HFFc6 (cell line): ENCODE data around the gene UBE2N. TPM values are rescaled to one million over a fixed set of nuclear protein-coding genes. Genes with fewer than 3 reads are reported as not detected.
"Not testable (repeated sequence)": the region's sequence is repeated elsewhere in the genome, so short reads cannot be mapped to it uniquely, and the experiment has no call there.

Experiments used
- DNase-seq: peaks from one replicate; pipeline ENCODE4 v3.0.0-alpha.2; 2018
- H3K27ac Mint-ChIP-seq: 2 replicates; pipeline ENCODE4 v1.8.0; 2020; ENCODE audit warnings: mild to moderate bottlenecking, mixed read lengths
- H3K27me3 Mint-ChIP-seq: 2 replicates; pipeline ENCODE4 v1.8.0; 2021; ENCODE audit warnings: mild to moderate bottlenecking, moderate library complexity, mixed read lengths; ENCODE audit not compliant: insufficient read depth
- H3K36me3 Mint-ChIP-seq: 2 replicates; pipeline ENCODE4 v1.8.0; 2021; ENCODE audit warnings: low read depth, mixed read lengths
- H3K4me1 Mint-ChIP-seq: 2 replicates; pipeline ENCODE4 v1.8.0; 2020; ENCODE audit warnings: low read depth, mixed read lengths
- H3K4me3 Mint-ChIP-seq: 2 replicates; pipeline ENCODE4 v1.8.0; 2020; ENCODE audit warnings: mild to moderate bottlenecking, moderate library complexity, mixed read lengths
- H3K9me3 Mint-ChIP-seq: 2 replicates; pipeline ENCODE4 v1.8.0; 2020; ENCODE audit warnings: mild to moderate bottlenecking, mixed read lengths
- total RNA-seq, 6 experiments: library from RNA; stranded (reverse); fragmentation: NEBNext Ultra II Directional; extraction: Animal tissue kit (Norgen Biotek cat#: 25700); gene quantifications; 2 replicates in 1 of 6; 3 replicates in 5 of 6; pipeline ENCODE4 v1.2.3, GENCODE V29; 2021
- TF ChIP-seq, protein P1 (sequence below): fragments of 200-600 bp; sonication (generic); IDR thresholded peaks from 2 replicates; pipeline ENCODE4 v1.5.0; 2021; ENCODE audit warnings: antibody characterized with exemption, mild to moderate bottlenecking

Gene UBE2N
- total RNA-seq, 6 experiments from 2014 or later, result 143 to 168 (median 157) TPM

DNA sequence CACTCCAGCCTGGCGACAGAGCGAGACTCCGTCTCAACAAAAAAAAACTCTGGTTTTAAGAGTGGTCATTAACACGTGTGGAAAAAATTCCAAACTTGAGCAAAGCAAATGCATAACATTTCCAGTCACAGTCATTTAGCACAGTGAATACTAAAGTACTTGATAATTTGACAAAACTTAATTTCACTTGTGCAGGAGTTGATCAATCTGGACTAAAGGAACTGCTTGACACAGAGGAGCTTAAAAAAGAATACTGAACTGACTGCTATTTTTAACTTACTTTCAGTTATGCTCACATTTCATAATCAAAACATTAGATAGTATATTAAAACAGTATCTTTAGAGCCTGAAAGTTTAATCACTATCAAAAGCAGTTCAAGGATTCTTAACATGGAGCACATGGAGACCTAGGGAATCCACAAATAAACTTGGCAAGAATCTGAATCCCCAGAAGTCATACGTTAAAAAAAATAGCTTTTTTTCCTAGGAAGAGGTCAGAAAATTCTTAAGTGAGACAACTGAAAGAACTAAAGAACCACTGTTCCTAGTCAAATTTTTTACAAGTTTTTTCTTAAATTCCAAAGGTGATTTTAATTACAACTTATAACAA lies 7.4 kb downstream of the UBE2N start:
- Mint-ChIP-seq H3K4me1 (peaks cover 70% of the 10 kb centered on the region), H3K36me3 (no peaks in the 10 kb centered on the region; the same call in 1 of the 2 replicates), H3K27ac (no peak overlapping the region), H3K4me3 (no peak overlapping the region), H3K27me3 (no peaks in the 10 kb centered on the region; the same call in 1 of the 2 replicates), H3K9me3 (no peaks in the 10 kb centered on the region)
- no peak for DNase-seq
- TF ChIP-seq, protein P1, sequence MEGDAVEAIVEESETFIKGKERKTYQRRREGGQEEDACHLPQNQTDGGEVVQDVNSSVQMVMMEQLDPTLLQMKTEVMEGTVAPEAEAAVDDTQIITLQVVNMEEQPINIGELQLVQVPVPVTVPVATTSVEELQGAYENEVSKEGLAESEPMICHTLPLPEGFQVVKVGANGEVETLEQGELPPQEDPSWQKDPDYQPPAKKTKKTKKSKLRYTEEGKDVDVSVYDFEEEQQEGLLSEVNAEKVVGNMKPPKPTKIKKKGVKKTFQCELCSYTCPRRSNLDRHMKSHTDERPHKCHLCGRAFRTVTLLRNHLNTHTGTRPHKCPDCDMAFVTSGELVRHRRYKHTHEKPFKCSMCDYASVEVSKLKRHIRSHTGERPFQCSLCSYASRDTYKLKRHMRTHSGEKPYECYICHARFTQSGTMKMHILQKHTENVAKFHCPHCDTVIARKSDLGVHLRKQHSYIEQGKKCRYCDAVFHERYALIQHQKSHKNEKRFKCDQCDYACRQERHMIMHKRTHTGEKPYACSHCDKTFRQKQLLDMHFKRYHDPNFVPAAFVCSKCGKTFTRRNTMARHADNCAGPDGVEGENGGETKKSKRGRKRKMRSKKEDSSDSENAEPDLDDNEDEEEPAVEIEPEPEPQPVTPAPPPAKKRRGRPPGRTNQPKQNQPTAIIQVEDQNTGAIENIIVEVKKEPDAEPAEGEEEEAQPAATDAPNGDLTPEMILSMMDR, result no peak

DNA sequence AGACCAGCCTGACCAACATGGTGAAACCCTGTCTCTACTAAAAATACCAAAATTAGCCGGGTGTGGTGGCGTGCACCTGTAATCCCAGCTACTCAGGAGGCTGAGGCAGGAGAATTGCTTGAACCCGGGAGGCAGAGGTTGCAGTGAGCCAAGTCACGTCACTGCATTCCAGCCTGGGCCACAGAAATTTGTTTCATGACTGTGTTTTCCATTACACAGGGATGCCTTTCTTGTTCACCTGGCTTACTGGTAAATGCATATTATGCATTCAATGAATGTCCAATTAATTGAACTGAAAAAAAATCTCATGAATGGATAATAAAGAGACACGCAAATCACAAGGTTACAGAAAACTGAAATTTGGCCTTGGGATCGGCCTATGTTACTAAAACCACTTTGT lies 9.7 kb downstream of the UBE2N start:
- H3K4me3 Mint-ChIP-seq, DNase-seq, H3K27ac Mint-ChIP-seq, H3K27me3 Mint-ChIP-seq, H3K9me3 Mint-ChIP-seq, H3K36me3 Mint-ChIP-seq: not testable (repeated sequence)
- H3K4me1 Mint-ChIP-seq, result peaks cover 67% of the 10 kb centered on the region

DNA sequence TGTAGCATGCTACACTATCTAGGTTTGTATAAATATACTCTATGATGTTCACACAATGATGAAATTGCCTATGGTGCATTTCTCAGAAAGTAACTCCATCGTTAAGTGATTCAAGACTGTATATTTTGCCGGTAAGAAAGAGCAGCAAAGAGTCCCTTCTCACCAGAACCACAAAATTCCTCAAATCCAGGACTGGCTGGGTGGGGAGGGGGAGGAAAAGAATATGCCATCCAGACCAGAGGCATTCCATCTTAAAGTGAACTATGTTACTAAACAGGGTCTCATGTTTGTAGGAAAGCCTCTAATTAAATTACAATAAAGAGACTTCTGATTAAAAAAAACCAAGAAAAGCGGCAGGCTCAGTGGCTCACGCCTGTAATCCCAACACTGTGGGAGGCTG lies 11.5 kb downstream of the UBE2N start:
- TF ChIP-seq, protein P1, result no peak
- Mint-ChIP-seq H3K27ac (no peak overlapping the region), H3K9me3 (no peaks in the 10 kb centered on the region), H3K36me3 (no peaks in the 10 kb centered on the region), H3K4me3 (no peak overlapping the region), H3K4me1 (peaks cover 64% of the 10 kb centered on the region), H3K27me3 (no peaks in the 10 kb centered on the region)
- no peak for DNase-seq

DNA sequence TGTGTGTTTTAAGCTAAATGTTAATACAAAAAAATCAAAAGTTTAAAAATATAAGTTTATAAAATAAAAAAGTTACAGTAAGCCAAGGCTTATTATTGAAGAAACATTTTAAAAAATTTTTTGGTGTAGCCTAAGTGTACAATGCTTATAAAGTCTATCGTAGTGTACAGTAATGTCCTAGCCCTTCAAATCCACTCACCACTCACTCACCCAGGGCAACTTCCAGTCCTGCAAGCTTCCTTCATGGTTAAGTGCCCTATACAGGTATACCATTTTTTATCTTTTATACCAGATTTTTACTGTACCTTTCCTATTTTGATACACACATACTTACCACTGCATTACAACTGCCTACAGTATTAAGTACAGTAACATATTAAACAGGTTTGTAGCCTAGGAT lies 11.9 kb downstream of the UBE2N start:
- no peak for DNase-seq
- H3K27me3 Mint-ChIP-seq, result no peaks in the 10 kb centered on the region
- H3K4me1 Mint-ChIP-seq, result peaks cover 67% of the 10 kb centered on the region
- H3K9me3 Mint-ChIP-seq, result no peaks in the 10 kb centered on the region
- H3K4me3 Mint-ChIP-seq, result no peak overlapping the region
- TF ChIP-seq, protein P1, result no peak
- H3K36me3 Mint-ChIP-seq, result no peaks in the 10 kb centered on the region
- H3K27ac Mint-ChIP-seq, result no peak overlapping the region; the same call in 1 of the 2 replicates

DNA sequence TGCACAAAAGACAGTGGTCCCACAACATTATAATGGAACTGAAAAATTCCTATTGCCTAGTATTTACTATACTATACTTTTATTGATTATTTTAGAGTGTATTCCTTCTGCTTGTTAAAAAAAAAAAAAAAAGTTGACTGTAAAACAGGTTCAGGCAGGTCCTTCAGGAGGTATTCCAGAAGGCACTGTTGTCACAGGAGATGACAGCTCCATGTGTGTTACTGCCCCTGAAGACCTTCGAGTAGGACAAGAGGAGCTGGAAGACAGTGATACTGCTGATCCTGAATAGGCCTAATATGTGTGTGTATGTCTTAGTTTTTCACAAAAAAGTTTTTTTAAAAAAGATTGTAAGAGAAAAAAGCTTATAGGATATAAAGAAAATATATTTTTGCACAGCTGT lies 12.3 kb downstream of the UBE2N start:
- Mint-ChIP-seq H3K4me1 (peaks cover 68% of the 10 kb centered on the region), H3K9me3 (no peaks in the 10 kb centered on the region), H3K27ac (no peak overlapping the region), H3K36me3 (no peaks in the 10 kb centered on the region), H3K27me3 (no peaks in the 10 kb centered on the region), H3K4me3 (no peak overlapping the region)
- no peak for DNase-seq
- TF ChIP-seq, protein P1, result no peak

DNA sequence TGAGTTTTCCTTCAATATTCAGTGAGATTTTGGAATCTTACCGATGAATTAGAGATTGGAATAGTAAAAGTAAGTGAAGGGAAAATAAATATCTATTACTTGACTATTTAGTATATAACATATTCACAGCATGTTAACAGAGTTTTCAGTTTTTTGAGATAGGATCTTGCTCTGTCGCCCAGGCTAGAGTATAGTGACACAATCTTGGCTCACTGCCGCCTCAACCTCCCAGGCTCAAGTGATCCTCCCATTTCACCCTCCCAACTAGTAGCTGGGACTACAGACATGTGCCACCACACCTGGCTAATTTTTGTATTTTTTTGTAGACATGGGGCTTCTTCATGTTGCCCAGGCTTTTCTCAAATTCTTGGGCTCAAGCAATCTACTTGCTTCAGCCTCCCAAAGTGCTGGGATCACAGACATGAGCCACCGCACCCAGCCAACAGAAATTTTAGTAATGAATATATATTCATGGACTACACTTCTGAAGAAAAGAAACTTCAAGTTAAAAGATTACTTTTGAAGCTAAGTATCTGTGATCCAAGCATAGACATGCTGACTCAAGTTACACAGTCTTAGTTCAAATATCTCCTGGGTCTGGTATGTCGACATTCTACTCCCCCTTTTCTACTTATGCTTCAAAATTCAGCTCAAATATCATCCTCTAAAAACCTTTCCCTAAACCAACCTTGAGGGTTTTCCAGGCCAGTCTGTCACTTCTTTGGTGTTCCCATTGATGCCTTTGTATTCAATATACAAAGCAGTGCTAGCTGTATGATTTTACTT lies 13.8 kb downstream of the UBE2N start:
- no peak for DNase-seq
- H3K27me3 Mint-ChIP-seq, result no peaks in the 10 kb centered on the region
- H3K4me3 Mint-ChIP-seq, result no peak overlapping the region; the same call in 1 of the 2 replicates
- TF ChIP-seq, protein P1, result no peak
- H3K9me3 Mint-ChIP-seq, result no peaks in the 10 kb centered on the region
- H3K4me1 Mint-ChIP-seq, result peaks cover 78% of the 10 kb centered on the region
- no peaks in the 10 kb centered on the region for H3K36me3 Mint-ChIP-seq
- peak overlapping the region; percentile 31 for H3K27ac Mint-ChIP-seq
